ENCODE data around the gene CSF3R. TPM values are rescaled to one million over a fixed set of nuclear protein-coding genes. Genes with fewer than 3 reads are reported as not detected.

CSF3R gene
- total RNA-seq, 1 donor from 2014 or later = 3.1 TPM

GRCh38 chr1:36516372-36517010 is 33.8 kb upstream of the CSF3R start:
- DNase-seq (ENCODE audit: low spot score in 2 of 2) = no peak
- no peaks in the 10 kb centered on the region for H3K9me3 ChIP-seq
- H3K36me3 ChIP-seq = no peaks in the 10 kb centered on the region
- no peak overlapping the region for H3K4me3 ChIP-seq
- TF ChIP-seq CTCF (IDR thresholded peaks at IDR 0.05) = peak; percentile 27 to 60 (median 39)
- H3K4me1 ChIP-seq = no peaks in the 10 kb centered on the region
- no peak overlapping the region for H3K27ac ChIP-seq
- no peaks in the 10 kb centered on the region for H3K27me3 ChIP-seq
- intact Hi-C loops (cut with DNase I) = no loop called here

- no peak overlapping the region for H3K27ac ChIP-seq
- H3K27me3 ChIP-seq = no peaks in the 10 kb centered on the region
- no peaks in the 10 kb centered on the region for H3K36me3 ChIP-seq
- TF ChIP-seq CTCF (IDR thresholded peaks at IDR 0.05) = no peak
- H3K4me3 ChIP-seq = no peak overlapping the region
- no peak for DNase-seq (ENCODE audit: low spot score in 2 of 2)
- no peaks in the 10 kb centered on the region for H3K4me1 ChIP-seq
- intact Hi-C loops (cut with DNase I) = no loop called here
- no peaks in the 10 kb centered on the region for H3K9me3 ChIP-seq
These were observed 32.8 kb upstream of the CSF3R start for GRCh38 chr1:36515315-36516138.

- Histone ChIP-seq H3K4me3 (no peak overlapping the region), H3K4me1 (no peaks in the 10 kb centered on the region), H3K36me3 (no peaks in the 10 kb centered on the region), H3K27me3 (no peaks in the 10 kb centered on the region), H3K9me3 (no peaks in the 10 kb centered on the region), H3K27ac (no peak overlapping the region)
- intact Hi-C loops (cut with DNase I) = no loop called here
- TF ChIP-seq CTCF (IDR thresholded peaks at IDR 0.05) = no peak
- no peak for DNase-seq (ENCODE audit: low spot score in 2 of 2)
These were observed 31.8 kb upstream of the CSF3R start for GRCh38 chr1:36514501-36514900.

GRCh38 chr1:36513676-36514473 is 31.2 kb upstream of the CSF3R start:
- Histone ChIP-seq H3K9me3 (no peaks in the 10 kb centered on the region), H3K27ac (no peak overlapping the region), H3K36me3 (no peaks in the 10 kb centered on the region), H3K4me1 (no peaks in the 10 kb centered on the region), H3K4me3 (no peak overlapping the region), H3K27me3 (no peaks in the 10 kb centered on the region)
- no peak for TF ChIP-seq CTCF (IDR thresholded peaks at IDR 0.05)
- no peak for DNase-seq (ENCODE audit: low spot score in 2 of 2)
- intact Hi-C loops (cut with DNase I) = no loop called here

- TF ChIP-seq CTCF (IDR thresholded peaks at IDR 0.05) = no peak
- Histone ChIP-seq H3K27ac (no peak overlapping the region), H3K27me3 (no peaks in the 10 kb centered on the region), H3K4me3 (no peak overlapping the region), H3K4me1 (no peaks in the 10 kb centered on the region), H3K36me3 (no peaks in the 10 kb centered on the region), H3K9me3 (no peaks in the 10 kb centered on the region)
- intact Hi-C loops (cut with DNase I) = no loop called here
- DNase-seq (ENCODE audit: low spot score in 2 of 2) = no peak
These were observed 30.1 kb upstream of the CSF3R start for GRCh38 chr1:36512842-36513241.

Measured in ascending aorta (tissue), 2 donors.